A549 (cell line): Measurements from ENCODE around the gene DAGLA. TPM values are rescaled to one million over a fixed set of nuclear protein-coding genes. Genes with fewer than 3 reads are reported as not detected.

Experiments
- ATAC-seq, 2 experiments: fragments of 200-7000 bp in 1 of 2; fragments of >200 bp in 1 of 2; cut with Nextera tagmentation in 1 of 2; cut with Tn5 transposase in 1 of 2; 3 replicates each; pipeline versions ENCODE4 v1.8.0 to v1.9.1; 2018 to 2020; ENCODE audit warnings: mild to moderate bottlenecking in 1 of 2, moderate library complexity in 1 of 2
- CTCF ChIA-PET: fragments of 300-600 bp; sonication (Branson Sonifier 250); formaldehyde crosslinking; extraction: SDS; loops from one replicate; lab custom pipeline; 2021; ENCODE audit warnings: antibody characterized with exemption, inconsistent platforms; lab: Yijun Ruan, JAX
- POLR2A ChIA-PET: fragments of 350-600 bp; formaldehyde crosslinking; extraction: SDS; loops from one replicate; lab custom pipeline; 2021; ENCODE audit warnings: antibody characterized with exemption, inconsistent platforms; lab: Yijun Ruan, JAX
- DNase-seq, 2 experiments: peaks; one replicate each; pipeline versions ENCODE4 v3.0.0 to v3.0.0-alpha.2; 2011 to 2016; ENCODE audit warnings: low read depth in 1 of 2, low spot score in 1 of 2
- FAIRE-seq: peaks from 2 replicates; lab custom pipeline; 2011; peaks lifted over from hg19 to GRCh38; lab: Jason Lieb, UNC
- H3K27ac ChIP-seq, 2 experiments: fragments of >200 bp; sonication (Bioruptor Twin); formaldehyde crosslinking; 3 replicates each; pipeline ENCODE4 v1.5.1; 2016 to 2017
- H3K4me1 ChIP-seq: fragments of >200 bp; sonication (Bioruptor Twin); formaldehyde crosslinking; 3 replicates; pipeline ENCODE4 v1.6.1; 2016
- H3K4me2 ChIP-seq: fragments of >200 bp; sonication (Bioruptor Twin); formaldehyde crosslinking; 3 replicates; pipeline ENCODE4 v1.6.1; 2016
- H3K4me3 ChIP-seq: fragments of >200 bp; sonication (Bioruptor Twin); formaldehyde crosslinking; 3 replicates; pipeline ENCODE4 v1.5.1; 2016
- H3K9me3 ChIP-seq: fragments of >200 bp; sonication (Bioruptor Twin); formaldehyde crosslinking; 3 replicates; pipeline ENCODE4 v1.6.1; 2016
- ATOH8 ChIP-seq: fragments of 250-450 bp; sonication (Bioruptor Pico); IDR thresholded peaks from 2 replicates; pipeline ENCODE4 v1.5.0; 2020; ENCODE audit warnings: low read depth, mild to moderate bottlenecking, moderate library complexity
- BCL3 ChIP-seq: fragments of >200 bp; sonication (Bioruptor Twin); formaldehyde crosslinking; IDR thresholded peaks from 3 replicates; pipeline ENCODE4 v1.6.1; 2016
- BHLHE40 ChIP-seq: IDR thresholded peaks from 2 replicates; pipeline ENCODE4 v1.6.1; 2012; ENCODE audit warnings: low read depth, low read length, inconsistent platforms
- CBX8 ChIP-seq: fragments of 200-600 bp; sonication (generic); IDR thresholded peaks from 2 replicates; pipeline ENCODE4 v1.6.1; 2016
- CEBPB ChIP-seq, 2 experiments: fragments of >200 bp in 1 of 2; sonication (Bioruptor Twin) in 1 of 2; formaldehyde crosslinking in 1 of 2; IDR thresholded peaks; 2 replicates each; pipeline ENCODE4 v1.6.1; 2012 to 2016
- CHD2 ChIP-seq: fragments of 150-350 bp; IDR thresholded peaks from 2 replicates; pipeline ENCODE4 v1.6.1; 2014; ENCODE audit warnings: low read length; ENCODE audit not compliant: partially characterized antibody
- E2F6 ChIP-seq: IDR thresholded peaks from 2 replicates; pipeline ENCODE4 v1.6.1; 2012; ENCODE audit warnings: low read depth, borderline replicate concordance
- EHF ChIP-seq: fragments of 250-450 bp; sonication (Bioruptor Pico); IDR thresholded peaks from 2 replicates; pipeline ENCODE4 v1.5.0; 2020; ENCODE audit warnings: mild to moderate bottlenecking
- FOSL2 ChIP-seq, 2 experiments: fragments of 450-650 bp in 1 of 2; fragments of >200 bp in 1 of 2; sonication (Bioruptor Twin) in 1 of 2; formaldehyde crosslinking; IDR thresholded peaks; 2 replicates each; pipeline versions ENCODE4 v1.5.0 to v1.6.1; 2016 to 2020; ENCODE audit warnings: mild to moderate bottlenecking in 1 of 2, moderate library complexity in 1 of 2
- FOXS1 ChIP-seq: fragments of 250-450 bp; sonication (Bioruptor Pico); IDR thresholded peaks from 2 replicates; pipeline ENCODE4 v1.5.0; 2020; ENCODE audit warnings: mild to moderate bottlenecking, moderate library complexity
- HEYL ChIP-seq: fragments of 250-450 bp; sonication (Bioruptor Pico); IDR thresholded peaks from 2 replicates; pipeline ENCODE4 v1.8.0; 2021; ENCODE audit warnings: mild to moderate bottlenecking, moderate library complexity
- HOXB5 ChIP-seq: fragments of 250-450 bp; sonication (Bioruptor Pico); IDR thresholded peaks from 2 replicates; pipeline ENCODE4 v1.5.0; 2020; ENCODE audit warnings: mild to moderate bottlenecking, moderate library complexity
- JUN ChIP-seq, 2 experiments: fragments of >200 bp; sonication (Bioruptor Twin); formaldehyde crosslinking; IDR thresholded peaks; 2 replicates in 1 of 2; 3 replicates in 1 of 2; pipeline ENCODE4 v1.6.1; 2016 to 2017
- KDM5A ChIP-seq: fragments of 200-600 bp; sonication (generic); IDR thresholded peaks from 2 replicates; pipeline ENCODE4 v1.6.1; 2016; ENCODE audit warnings: antibody characterized with exemption, mild to moderate bottlenecking
- MAX ChIP-seq: IDR thresholded peaks from 2 replicates; pipeline ENCODE4 v1.6.1; 2012
- MYC ChIP-seq: IDR thresholded peaks from 2 replicates; pipeline ENCODE4 v1.6.1; 2012; ENCODE audit warnings: mild to moderate bottlenecking, inconsistent platforms, low read length, improper control_type of control experiment, borderline replicate concordance
- NFE2L2 ChIP-seq: fragments of 150-350 bp; conservative IDR thresholded peaks from 2 replicates; pipeline ENCODE4 v1.6.1; 2014; ENCODE audit warnings: low read length
- PHF8 ChIP-seq: fragments of 200-600 bp; sonication (generic); IDR thresholded peaks from 2 replicates; pipeline ENCODE4 v1.6.1; 2016; ENCODE audit warnings: low read depth, mild to moderate bottlenecking, antibody characterized with exemption, moderate library complexity, borderline replicate concordance
- POLR2A ChIP-seq: IDR thresholded peaks from 2 replicates; pipeline ENCODE4 v1.6.1; 2012; ENCODE audit warnings: mild to moderate bottlenecking, low read length
- RAD21 ChIP-seq, 2 experiments: fragments of >200 bp in 1 of 2; sonication (Bioruptor Twin) in 1 of 2; formaldehyde crosslinking in 1 of 2; IDR thresholded peaks in 1 of 2; conservative IDR thresholded peaks in 1 of 2; 2 replicates in 1 of 2; 3 replicates in 1 of 2; pipeline ENCODE4 v1.6.1; 2012 to 2018; ENCODE audit warnings: inconsistent platforms in 1 of 2
- TP53 ChIP-seq: fragments of 250-450 bp; sonication (Bioruptor Pico); IDR thresholded peaks from 2 replicates; pipeline ENCODE4 v1.5.0; 2021; ENCODE audit warnings: mild to moderate bottlenecking, moderate library complexity
- USF2 ChIP-seq: fragments of 450-650 bp; IDR thresholded peaks from 2 replicates; pipeline ENCODE4 v1.6.1; 2014; ENCODE audit warnings: antibody characterized with exemption
- ZSCAN20 ChIP-seq: fragments of 250-450 bp; sonication (Bioruptor Pico); IDR thresholded peaks from 2 replicates; pipeline ENCODE4 v1.8.0; 2022; ENCODE audit warnings: mild to moderate bottlenecking, moderate library complexity
- WGBS: methylation state at CpG from one replicate; pipeline ENCODE4 v1.1.6; 2017; ENCODE audit errors: missing lambda C conversion rate; 5-methylcytosine and 5-hydroxymethylcytosine counted together
- polyA plus RNA-seq, 4 experiments: library from polyadenylated mRNA; depleted of rRNA in 3 of 4; stranded (reverse); fragments of >200 nt; fragmentation: RNase III in 1 of 4; extraction: RNeasy Plus Mini Kit Qiagen cat#74134 plus additional on column Dnase treatment in 1 of 4; gene quantifications; 2 replicates in 3 of 4; 3 replicates in 1 of 4; pipeline ENCODE4 v1.2.3, GENCODE V29; 2011 to 2017
- TF ChIP-seq, protein P1 (sequence below): fragments of 250-450 bp; sonication (Bioruptor Pico); IDR thresholded peaks from 2 replicates; pipeline ENCODE4 v1.5.0; 2021; ENCODE audit warnings: mild to moderate bottlenecking, moderate library complexity, borderline replicate concordance
- TF ChIP-seq, protein P2 (sequence below): IDR thresholded peaks from 2 replicates; pipeline ENCODE4 v1.6.1; 2012
- TF ChIP-seq, protein P3 (sequence below): fragments of 150-350 bp; IDR thresholded peaks from 2 replicates; pipeline ENCODE4 v1.6.1; 2014; ENCODE audit warnings: low read depth, mild to moderate bottlenecking, low read length

DAGLA gene
- polyA plus RNA-seq, 2 of the 4 experiments (the other 2 are of a cell fraction), result 0.93 to 2.5 TPM

DNA sequence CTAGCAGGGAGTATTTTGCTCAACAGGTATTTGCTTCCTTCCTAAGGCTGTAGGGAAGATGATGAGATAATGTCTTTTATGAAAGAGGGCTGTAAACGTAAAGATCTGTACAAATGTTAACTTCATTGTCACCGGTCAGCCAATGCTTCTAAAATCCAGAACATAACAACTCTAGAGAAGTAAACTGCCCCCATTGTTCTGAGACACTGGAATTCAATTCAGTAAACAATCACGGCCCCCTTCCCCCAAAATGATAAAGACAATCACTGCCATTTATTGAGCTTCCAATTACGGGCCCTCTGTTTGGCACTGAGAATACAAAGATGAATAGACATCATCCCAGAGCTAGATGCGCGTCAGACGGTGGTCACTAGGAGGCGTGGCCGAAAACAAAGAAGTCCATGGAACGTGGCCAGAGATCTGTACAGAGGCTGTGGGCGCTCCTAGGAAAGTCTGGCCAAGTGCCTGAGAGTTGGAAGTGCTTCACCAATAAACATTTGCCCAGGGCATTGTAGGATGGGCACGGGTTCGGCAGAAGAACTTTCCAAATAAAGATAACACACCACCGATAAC is 111.6 kb downstream of the DAGLA start:
- CTCF ChIA-PET, result interaction anchor here (0.6 to 10.3 kb wide), 11 partner anchors 9 to 290 kb away, joined by 3 to 147 read pairs (median 5); partner anchors contain the start of genes FADS1 and MYRF
- TF ChIP-seq NFE2L2 (no peak), BHLHE40 (no peak), ZSCAN20 (no peak), FOXS1 (no peak), EHF (CRISPR knock-in tag) (no peak; the same call in 1 of the 2 replicates), CBX8 (no peak), FOSL2 (IDR thresholded peaks at IDR 0.05) (no peak), FOSL2 (CRISPR knock-in tag; IDR thresholded peaks at IDR 0.05) (no peak), CEBPB (IDR thresholded peaks at IDR 0.05) (no peak), MYC (peak; percentile 68; the same call in 1 of the 2 replicates), HEYL (CRISPR knock-in tag) (no peak), POLR2A (peak; percentile 8; the same call in 1 of the 2 replicates)
- TF ChIP-seq, protein P1, sequence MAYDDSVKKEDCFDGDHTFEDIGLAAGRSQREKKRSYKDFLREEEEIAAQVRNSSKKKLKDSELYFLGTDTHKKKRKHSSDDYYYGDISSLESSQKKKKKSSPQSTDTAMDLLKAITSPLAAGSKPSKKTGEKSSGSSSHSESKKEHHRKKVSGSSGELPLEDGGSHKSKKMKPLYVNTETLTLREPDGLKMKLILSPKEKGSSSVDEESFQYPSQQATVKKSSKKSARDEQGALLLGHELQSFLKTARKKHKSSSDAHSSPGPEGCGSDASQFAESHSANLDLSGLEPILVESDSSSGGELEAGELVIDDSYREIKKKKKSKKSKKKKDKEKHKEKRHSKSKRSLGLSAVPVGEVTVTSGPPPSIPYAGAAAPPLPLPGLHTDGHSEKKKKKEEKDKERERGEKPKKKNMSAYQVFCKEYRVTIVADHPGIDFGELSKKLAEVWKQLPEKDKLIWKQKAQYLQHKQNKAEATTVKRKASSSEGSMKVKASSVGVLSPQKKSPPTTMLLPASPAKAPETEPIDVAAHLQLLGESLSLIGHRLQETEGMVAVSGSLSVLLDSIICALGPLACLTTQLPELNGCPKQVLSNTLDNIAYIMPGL, result no peak
- TF ChIP-seq, protein P2, sequence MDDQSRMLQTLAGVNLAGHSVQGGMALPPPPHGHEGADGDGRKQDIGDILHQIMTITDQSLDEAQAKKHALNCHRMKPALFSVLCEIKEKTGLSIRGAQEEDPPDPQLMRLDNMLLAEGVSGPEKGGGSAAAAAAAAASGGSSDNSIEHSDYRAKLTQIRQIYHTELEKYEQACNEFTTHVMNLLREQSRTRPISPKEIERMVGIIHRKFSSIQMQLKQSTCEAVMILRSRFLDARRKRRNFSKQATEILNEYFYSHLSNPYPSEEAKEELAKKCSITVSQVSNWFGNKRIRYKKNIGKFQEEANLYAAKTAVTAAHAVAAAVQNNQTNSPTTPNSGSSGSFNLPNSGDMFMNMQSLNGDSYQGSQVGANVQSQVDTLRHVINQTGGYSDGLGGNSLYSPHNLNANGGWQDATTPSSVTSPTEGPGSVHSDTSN, result no peak
- Histone ChIP-seq H3K27ac (peak overlapping the region; percentile 92 to 100), H3K4me2 (peak overlapping the region; percentile 76), H3K4me1 (peaks cover 22% of the 10 kb centered on the region; the same call in 1 of the 3 replicates), H3K9me3 (no peaks in the 10 kb centered on the region), H3K4me3 (peak overlapping the region; percentile 56)
- POLR2A ChIA-PET, result interaction anchor here (0.6 to 2.5 kb wide), 4 partner anchors 9 to 312 kb away, joined by 3 to 17 read pairs (median 5); no protein-coding TSS in a partner anchor
- ATAC-seq (peak; percentile 58 to 61), DNase-seq (peak; percentile 80 to 82), FAIRE-seq (no peak)
- 9% methylated on average over 14 of the region's 14 CpGs for WGBS

DNA sequence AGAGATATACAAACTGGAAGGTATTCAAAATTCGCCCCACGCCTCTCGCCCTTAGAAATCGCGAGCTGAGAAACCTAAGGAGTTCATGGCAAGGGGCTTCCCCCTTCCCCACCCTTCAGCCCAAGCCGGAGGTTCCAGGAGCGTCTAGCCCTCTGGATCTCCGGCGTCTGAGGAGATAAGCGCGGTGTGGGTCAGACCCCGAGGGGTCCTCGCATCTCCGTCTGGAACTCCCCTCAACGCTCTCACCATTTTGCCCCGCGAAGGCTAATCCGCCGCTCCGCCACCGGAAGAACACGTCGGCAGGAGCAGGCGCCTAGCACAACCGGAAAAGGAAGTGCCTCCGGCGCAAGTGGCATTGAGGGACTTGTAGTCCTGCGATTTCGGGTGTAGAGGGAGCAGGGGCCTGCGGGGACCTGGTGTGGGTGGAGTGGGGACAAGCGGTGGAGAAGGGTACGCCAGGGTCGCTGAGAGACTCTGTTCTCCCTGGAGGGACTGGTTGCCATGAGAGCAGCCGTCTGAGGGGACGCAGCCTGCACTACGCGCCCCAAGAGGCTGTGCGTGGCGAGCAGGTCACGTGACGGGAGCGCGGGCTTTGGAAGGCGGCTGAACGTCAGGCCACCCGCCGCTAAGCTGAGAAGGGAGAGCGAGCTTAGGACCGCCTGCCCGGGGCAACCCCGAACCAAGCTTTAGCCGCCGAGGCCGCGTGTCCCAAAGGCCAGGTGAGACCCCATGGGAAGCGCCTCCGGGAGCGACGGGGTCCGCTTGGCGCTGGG is 112.3 kb downstream of the DAGLA start, which contains the start of the genes FEN1 and TMEM258:
TSS of gene FEN1 (plus strand) at position 602 of the 773 bp plus-strand sequence. CDS start 2,451 bp downstream, outside the sequence.
TSS of gene TMEM258 (minus strand) at position 290 of the 773 bp plus-strand sequence. CDS start at position 249, 41 bp downstream.
- Histone ChIP-seq H3K4me3 (peak within 1 kb of the TSS; percentile 56), H3K9me3 (no peaks in the 10 kb centered on the region), H3K27ac (peak within 1 kb of the TSS; percentile 92 to 100), H3K4me1 (peaks cover 24% of the 10 kb centered on the region; the same call in 1 of the 3 replicates), H3K4me2 (peak within 1 kb of the TSS; percentile 76)
- CTCF ChIA-PET, result interaction anchor here (0.6 to 10.3 kb wide), 12 partner anchors 9 to 315 kb away, joined by 3 to 147 read pairs (median 4); partner anchors contain the start of genes FADS1 and MYRF
- POLR2A ChIA-PET, result interaction anchor here (1.0 to 2.5 kb wide), 5 partner anchors 10 to 320 kb away, joined by 3 to 17 read pairs (median 4); partner anchors contain the start of gene FADS2
- DNase-seq, result peak; percentile 92 to 95
- FAIRE-seq, result no peak
- peak; percentile 84 to 90 for ATAC-seq
- under 1% methylated on average over 53 of the region's 61 CpGs for WGBS
- peak; percentile 89 for TF ChIP-seq KDM5A
- TF ChIP-seq RAD21 (conservative IDR thresholded peaks at IDR 0.05 in 1 of 2, IDR thresholded peaks at IDR 0.05 in 1 of 2), result no peak
- peak; percentile 26; the same call in 1 of the 2 replicates for TF ChIP-seq BHLHE40
- no peak for TF ChIP-seq CHD2
- TF ChIP-seq, protein P3, sequence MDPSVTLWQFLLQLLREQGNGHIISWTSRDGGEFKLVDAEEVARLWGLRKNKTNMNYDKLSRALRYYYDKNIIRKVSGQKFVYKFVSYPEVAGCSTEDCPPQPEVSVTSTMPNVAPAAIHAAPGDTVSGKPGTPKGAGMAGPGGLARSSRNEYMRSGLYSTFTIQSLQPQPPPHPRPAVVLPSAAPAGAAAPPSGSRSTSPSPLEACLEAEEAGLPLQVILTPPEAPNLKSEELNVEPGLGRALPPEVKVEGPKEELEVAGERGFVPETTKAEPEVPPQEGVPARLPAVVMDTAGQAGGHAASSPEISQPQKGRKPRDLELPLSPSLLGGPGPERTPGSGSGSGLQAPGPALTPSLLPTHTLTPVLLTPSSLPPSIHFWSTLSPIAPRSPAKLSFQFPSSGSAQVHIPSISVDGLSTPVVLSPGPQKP, result 0 out of 2 replicates have a peak, but pooled peaks have one; percentile 5
- TF ChIP-seq E2F6, result peak; percentile 86
- TF ChIP-seq JUN (IDR thresholded peaks at IDR 0.05), result peak; percentile 75 to 81
- TF ChIP-seq HOXB5, result 0 out of 2 replicates have a peak, but pooled peaks have one; percentile 30
- 0 out of 2 replicates have a peak, but pooled peaks have one; percentile 18 for TF ChIP-seq TP53 (CRISPR knock-in tag)
- TF ChIP-seq PHF8, result peak; percentile 82; the same call in 1 of the 2 replicates
- TF ChIP-seq BCL3, result peak; percentile 83; the same call in 1 of the 3 replicates
- TF ChIP-seq ATOH8 (CRISPR knock-in tag), result peak; percentile 68; the same call in 1 of the 2 replicates
- TF ChIP-seq USF2, result peak; percentile 97
- peak; percentile 89 for TF ChIP-seq MAX
- TF ChIP-seq EHF (CRISPR knock-in tag), result no peak
